BLaER1 treated with 17β-estradiol and CSF1 and Interleukin-3, amounts not matched to agents 10 nM and 100 nM (cell line): ENCODE results near the gene KLF15.

ENCODE experiments used
- H3K27ac ChIP-seq, 11 experiments: shearing (Covaris generic); formaldehyde crosslinking; 2 replicates each; pipeline ENCODE4 v1.8.1; 2022
- H3K27me3 ChIP-seq, 11 experiments: shearing (Covaris generic); formaldehyde crosslinking; 2 replicates each; pipeline ENCODE4 v1.8.1; 2022
- H3K36me3 ChIP-seq, 11 experiments: shearing (Covaris generic); formaldehyde crosslinking; 2 replicates each; pipeline ENCODE4 v1.8.1; 2022
- H3K4me1 ChIP-seq, 10 experiments: shearing (Covaris generic); formaldehyde crosslinking; 2 replicates each; pipeline ENCODE4 v1.8.1; 2022
- H3K4me2 ChIP-seq, 11 experiments: shearing (Covaris generic); formaldehyde crosslinking; 2 replicates each; pipeline ENCODE4 v1.8.1; 2022
- H3K4me3 ChIP-seq, 10 experiments: shearing (Covaris generic); formaldehyde crosslinking; 2 replicates each; pipeline ENCODE4 v1.8.1; 2022
- H3K9ac ChIP-seq, 11 experiments: shearing (Covaris generic); formaldehyde crosslinking; 2 replicates each; pipeline ENCODE4 v1.8.1; 2022
- H3K9me3 ChIP-seq, 11 experiments: shearing (Covaris generic); formaldehyde crosslinking; replicated peaks in 1 of 11; 2 replicates each; pipeline ENCODE4 v1.8.1; 2022
- H4K20me1 ChIP-seq, 11 experiments: shearing (Covaris generic); formaldehyde crosslinking; 2 replicates each; pipeline ENCODE4 v1.8.1; 2022
- Cebpa-rat ChIP-seq, 11 experiments: shearing (Covaris generic); IDR thresholded peaks; 2 replicates each; pipeline ENCODE4 v1.8.1; 2022

The KLF15 gene

GRCh38 chr3:126357295-126358037 is at the start of gene KLF15:
KLF15 (minus strand) TSS chr3:126357408; CDS start chr3:126352922, 4,486 bp downstream.
- H3K4me2 ChIP-seq = peak within 1 kb of the TSS; percentile 94 to 98 (median 96)
- H3K27me3 ChIP-seq = peaks cover 56 to 74% (median 68%) of the 10 kb centered on the region in 11 experiments

DNA sequence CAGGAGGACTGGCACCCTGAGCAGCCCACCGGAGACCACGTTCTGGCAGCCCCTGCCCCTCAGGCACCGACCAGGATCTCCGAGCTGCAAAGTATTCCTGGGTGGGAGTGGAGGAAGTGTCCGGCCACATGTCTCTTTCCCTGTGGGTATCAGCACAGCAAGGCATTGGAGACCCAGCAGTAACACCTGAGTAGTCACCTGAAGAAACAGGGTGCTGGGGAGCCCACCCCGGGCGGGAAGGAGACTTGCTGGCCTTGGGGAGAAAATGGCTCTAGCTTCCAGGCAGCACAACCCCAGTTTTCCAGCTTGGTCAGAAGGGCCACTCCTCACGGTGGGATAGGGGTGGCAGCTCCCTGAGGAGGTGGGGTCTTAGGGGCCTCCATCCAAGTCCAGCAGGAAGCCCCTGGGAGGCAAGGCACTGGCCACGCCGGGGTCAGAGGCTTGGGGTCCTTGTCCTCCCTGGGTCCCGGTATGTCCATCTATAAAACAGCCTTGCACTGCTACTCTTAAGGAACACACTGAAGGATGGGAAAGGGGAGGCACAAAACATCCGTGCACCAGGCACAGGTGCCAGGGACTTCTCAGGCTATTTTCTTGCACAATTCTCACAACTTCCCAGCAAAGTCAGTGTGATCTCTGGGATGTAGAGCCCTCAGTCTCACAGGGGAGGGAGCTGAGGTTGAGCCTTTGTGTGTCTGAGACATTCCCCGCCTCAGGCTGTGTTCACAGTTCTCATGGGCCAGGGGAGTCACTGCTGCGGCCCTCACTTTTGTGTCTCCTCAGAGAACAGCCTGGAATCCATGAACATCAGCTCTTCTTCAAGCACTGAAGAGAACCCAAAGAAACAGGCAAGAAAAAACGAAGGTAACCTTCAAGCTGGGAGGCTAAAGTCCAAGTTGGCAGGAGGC is 49.4 kb upstream of the KLF15 start:
- TF ChIP-seq Cebpa-rat (IDR thresholded peaks at IDR 0.05) = no peak
- Histone ChIP-seq H3K9me3 (peaks cover 0 to 11% (median 3%) of the 10 kb centered on the region in 11 experiments; a peak in 6 of 22 replicates), H3K36me3 (no peaks in the 10 kb centered on the region), H4K20me1 (peaks cover 0 to 4% (median 0%) of the 10 kb centered on the region in 11 experiments; a peak in 1 of 22 replicates), H3K4me3 (no peak overlapping the region), H3K4me1 (peaks cover 0 to 3% (median 0%) of the 10 kb centered on the region in 10 experiments; a peak in 1 of 20 replicates), H3K4me2 (no peak overlapping the region), H3K27me3 (peaks cover 0 to 20% (median 0%) of the 10 kb centered on the region in 11 experiments; a peak in 4 of 22 replicates), H3K27ac (no peak overlapping the region), H3K9ac (no peak overlapping the region)

More at GRCh38 chr3:126357295-126358037, at the start of gene KLF15:
- Histone ChIP-seq H3K36me3 (no peaks in the 10 kb centered on the region), H3K9ac (peak within 1 kb of the TSS in 10 of 11 experiments; percentile 43 to 66 (median 60); a peak in 18 of 22 replicates), H3K27ac (peak within 1 kb of the TSS in 3 of 11 experiments; percentile 13 to 33 (median 14); a peak in 1 of 22 replicates), H3K4me1 (peaks cover 14 to 26% (median 19%) of the 10 kb centered on the region in 10 experiments), H3K4me3 (peak within 1 kb of the TSS; percentile 55 to 71 (median 62)), H3K9me3 (no peaks in the 10 kb centered on the region), H4K20me1 (peaks cover 0 to 48% (median 7%) of the 10 kb centered on the region in 11 experiments; a peak in 9 of 22 replicates)
- TF ChIP-seq Cebpa-rat (IDR thresholded peaks at IDR 0.05) = no peak

DNA sequence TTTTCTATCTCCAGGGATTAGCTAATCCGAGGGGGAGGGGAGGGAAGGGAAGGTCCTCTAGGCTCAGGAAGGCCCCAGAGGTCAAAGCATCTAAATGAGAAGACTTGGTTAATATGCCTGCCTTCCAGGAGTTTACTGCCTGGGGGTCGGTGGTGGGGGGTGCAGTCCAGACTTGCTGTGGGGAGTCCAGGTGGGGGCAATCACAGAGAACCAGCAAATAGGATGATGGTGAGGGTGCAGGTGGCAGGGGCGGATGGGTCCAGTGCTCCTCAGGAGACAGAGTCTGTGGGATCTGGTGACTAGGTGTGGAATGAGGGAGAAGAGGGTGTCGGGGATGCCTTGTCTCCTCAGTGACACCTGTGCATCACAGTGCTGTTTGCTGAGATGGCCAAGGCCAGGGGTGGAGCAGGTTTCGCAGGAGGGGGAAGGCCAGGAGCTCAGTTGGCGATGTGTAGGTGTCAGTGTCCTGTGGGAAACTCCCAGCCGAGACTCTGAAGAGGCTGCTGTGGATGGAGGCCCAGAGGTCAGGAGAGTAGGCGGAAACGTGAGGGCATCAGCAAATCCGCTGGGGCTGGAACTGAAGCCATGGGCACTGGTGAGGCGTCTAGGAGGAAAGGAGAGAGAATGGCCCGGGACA is 45.6 kb upstream of the KLF15 start:
- H3K9ac ChIP-seq = no peak overlapping the region
- H3K27me3 ChIP-seq = peaks cover 0 to 26% (median 0%) of the 10 kb centered on the region in 11 experiments; a peak in 4 of 22 replicates
- H4K20me1 ChIP-seq = peaks cover 0 to 6% (median 0%) of the 10 kb centered on the region in 11 experiments; a peak in 4 of 22 replicates
- no peak for TF ChIP-seq Cebpa-rat (IDR thresholded peaks at IDR 0.05)
- H3K4me2 ChIP-seq = no peak overlapping the region
- H3K9me3 ChIP-seq = peaks cover 16 to 32% (median 20%) of the 10 kb centered on the region in 11 experiments; a peak in 20 of 22 replicates
- H3K4me1 ChIP-seq = peaks cover 9 to 21% (median 12%) of the 10 kb centered on the region in 10 experiments
- H3K4me3 ChIP-seq = no peak overlapping the region
- no peaks in the 10 kb centered on the region for H3K36me3 ChIP-seq
- no peak overlapping the region for H3K27ac ChIP-seq

GRCh38 chr3:126402178-126402577 is 45.0 kb upstream of the KLF15 start:
- no peak for TF ChIP-seq Cebpa-rat (IDR thresholded peaks at IDR 0.05)
- Histone ChIP-seq H3K4me3 (no peak overlapping the region), H3K36me3 (no peaks in the 10 kb centered on the region), H3K9ac (no peak overlapping the region), H4K20me1 (peaks cover 0 to 6% (median 0%) of the 10 kb centered on the region in 11 experiments; a peak in 4 of 22 replicates), H3K27ac (no peak overlapping the region), H3K9me3 (peaks cover 15 to 28% (median 20%) of the 10 kb centered on the region in 11 experiments; a peak in 20 of 22 replicates), H3K4me1 (peaks cover 9 to 21% (median 12%) of the 10 kb centered on the region in 10 experiments), H3K4me2 (no peak overlapping the region), H3K27me3 (peaks cover 0 to 26% (median 0%) of the 10 kb centered on the region in 11 experiments; a peak in 4 of 22 replicates)

DNA sequence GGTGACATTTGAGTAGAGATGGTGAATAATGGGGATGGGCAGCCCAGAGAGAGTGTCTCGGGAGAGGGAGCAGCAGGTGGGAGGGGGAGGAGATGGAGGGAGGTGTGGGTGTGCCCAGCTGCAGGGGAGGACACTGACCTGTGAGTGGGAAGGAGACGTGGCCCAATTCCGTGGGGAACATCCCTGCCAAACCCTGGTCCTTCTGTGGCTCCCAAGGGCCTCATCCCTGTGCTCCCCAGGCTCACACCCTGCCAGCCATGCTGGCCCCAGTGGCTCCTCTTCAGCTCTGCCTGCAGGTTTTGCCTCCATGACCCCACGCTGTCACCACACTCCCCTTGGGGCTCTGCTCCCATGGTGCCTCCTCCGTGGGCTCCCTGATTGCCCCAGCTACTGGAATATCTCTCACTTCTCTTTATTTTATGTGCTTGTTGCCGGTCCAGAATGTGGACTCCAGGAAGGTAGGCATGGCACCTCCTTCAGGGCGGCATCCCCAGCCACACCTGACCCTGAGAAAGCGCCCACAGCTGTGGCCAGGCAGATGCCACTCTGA is 44.5 kb upstream of the KLF15 start:
- Histone ChIP-seq H3K9ac (no peak overlapping the region), H3K4me3 (no peak overlapping the region), H3K27me3 (peaks cover 0 to 30% (median 0%) of the 10 kb centered on the region in 11 experiments; a peak in 4 of 22 replicates), H3K4me1 (peaks cover 9 to 21% (median 12%) of the 10 kb centered on the region in 10 experiments), H3K4me2 (no peak overlapping the region), H3K27ac (no peak overlapping the region), H4K20me1 (peaks cover 0 to 6% (median 0%) of the 10 kb centered on the region in 11 experiments; a peak in 4 of 22 replicates), H3K36me3 (no peaks in the 10 kb centered on the region), H3K9me3 (peaks cover 13 to 28% (median 20%) of the 10 kb centered on the region in 11 experiments; a peak in 20 of 22 replicates)
- no peak for TF ChIP-seq Cebpa-rat (IDR thresholded peaks at IDR 0.05)

GRCh38 chr3:126399756-126400155 is 42.5 kb upstream of the KLF15 start:
- peaks cover 13 to 28% (median 20%) of the 10 kb centered on the region in 11 experiments; a peak in 20 of 22 replicates for H3K9me3 ChIP-seq
- no peak overlapping the region for H3K4me3 ChIP-seq
- peak overlapping the region in 10 of 11 experiments; percentile 41 to 87 (median 63); a peak in 19 of 22 replicates for H3K4me2 ChIP-seq
- peak overlapping the region in 3 of 11 experiments; percentile 6 to 59 (median 27); a peak in 3 of 22 replicates for H3K9ac ChIP-seq
- peaks cover 0 to 45% (median 0%) of the 10 kb centered on the region in 11 experiments; a peak in 4 of 22 replicates for H3K27me3 ChIP-seq
- H3K4me1 ChIP-seq = peaks cover 9 to 21% (median 12%) of the 10 kb centered on the region in 10 experiments
- TF ChIP-seq Cebpa-rat (IDR thresholded peaks at IDR 0.05) = no peak
- H4K20me1 ChIP-seq = peaks cover 0 to 6% (median 0%) of the 10 kb centered on the region in 11 experiments; a peak in 4 of 22 replicates
- H3K27ac ChIP-seq = peak overlapping the region in 10 of 11 experiments; percentile 16 to 71 (median 56); a peak in 18 of 22 replicates
- H3K36me3 ChIP-seq = no peaks in the 10 kb centered on the region

- TF ChIP-seq Cebpa-rat (IDR thresholded peaks at IDR 0.05) = no peak
- H3K4me2 ChIP-seq = peak overlapping the region in 10 of 11 experiments; percentile 41 to 87 (median 63); a peak in 19 of 22 replicates
- H3K27ac ChIP-seq = peak overlapping the region in 10 of 11 experiments; percentile 16 to 71 (median 56); a peak in 17 of 22 replicates
- H3K9me3 ChIP-seq = peaks cover 13 to 28% (median 20%) of the 10 kb centered on the region in 11 experiments; a peak in 20 of 22 replicates
- no peaks in the 10 kb centered on the region for H3K36me3 ChIP-seq
- H3K4me3 ChIP-seq = no peak overlapping the region
- H3K27me3 ChIP-seq = peaks cover 0 to 44% (median 0%) of the 10 kb centered on the region in 11 experiments; a peak in 4 of 22 replicates
- H4K20me1 ChIP-seq = peaks cover 0 to 6% (median 0%) of the 10 kb centered on the region in 11 experiments; a peak in 4 of 22 replicates
- H3K9ac ChIP-seq = peak overlapping the region in 2 of 11 experiments; percentile 6 to 59; a peak in 2 of 22 replicates
- peaks cover 9 to 21% (median 12%) of the 10 kb centered on the region in 10 experiments for H3K4me1 ChIP-seq
Observed at GRCh38 chr3:126399351-126399735, 42.1 kb upstream of the KLF15 start.
